GM19193 (cell line): ENCODE measurements around the gene CDKAL1.

Experiments
- POLR2A ChIP-seq: IDR thresholded peaks from 4 replicates; pipeline ENCODE4 v1.6.1; 2011; ENCODE audit not compliant: insufficient read depth, insufficient read length; ENCODE audit errors: extremely low read depth

The CDKAL1 gene

GRCh38 chr6:20681243-20681684, 147.0 kb downstream of the CDKAL1 start:
- TF ChIP-seq POLR2A: no peak

- TF ChIP-seq POLR2A: no peak
These were observed 150.2 kb downstream of the CDKAL1 start for GRCh38 chr6:20684474-20684873.

- no peak for TF ChIP-seq POLR2A
These were observed 151.9 kb downstream of the CDKAL1 start for GRCh38 chr6:20686142-20686541.

- no peak for TF ChIP-seq POLR2A
These were observed 153.2 kb downstream of the CDKAL1 start for GRCh38 chr6:20687494-20687893.

- TF ChIP-seq POLR2A: no peak
These were observed 154.6 kb downstream of the CDKAL1 start for GRCh38 chr6:20688710-20689500.

GRCh38 chr6:20691185-20691584, 156.9 kb downstream of the CDKAL1 start:
- no peak for TF ChIP-seq POLR2A

- TF ChIP-seq POLR2A: no peak
These were observed 157.8 kb downstream of the CDKAL1 start for GRCh38 chr6:20692023-20692422.

GRCh38 chr6:20693466-20694063, 159.3 kb downstream of the CDKAL1 start:
- no peak for TF ChIP-seq POLR2A

GRCh38 chr6:20696676-20697075, 162.4 kb downstream of the CDKAL1 start:
- TF ChIP-seq POLR2A: no peak

GRCh38 chr6:20698675-20699074, 164.4 kb downstream of the CDKAL1 start:
- TF ChIP-seq POLR2A: no peak

- TF ChIP-seq POLR2A: no peak
These were observed 165.1 kb downstream of the CDKAL1 start for GRCh38 chr6:20699402-20699801.

GRCh38 chr6:20700375-20700774, 166.1 kb downstream of the CDKAL1 start:
- TF ChIP-seq POLR2A: no peak

- TF ChIP-seq POLR2A: no peak
These were observed 168.1 kb downstream of the CDKAL1 start for GRCh38 chr6:20702366-20702765.

- no peak for TF ChIP-seq POLR2A
These were observed 168.8 kb downstream of the CDKAL1 start for GRCh38 chr6:20703049-20703448.

GRCh38 chr6:20704325-20705025, 170.2 kb downstream of the CDKAL1 start:
- no peak for TF ChIP-seq POLR2A

GRCh38 chr6:20705741-20706140, 171.5 kb downstream of the CDKAL1 start:
- no peak for TF ChIP-seq POLR2A
